Right renal cortex interstitium (tissue), 3 donors: ENCODE data around the gene XYLT1. TPM values are rescaled to one million over a fixed set of nuclear protein-coding genes. Genes with fewer than 3 reads are reported as not detected.

Experiments used
- DNase-seq, 3 donors: peaks; one replicate each; pipeline ENCODE4 v3.0.0-alpha.2; 2013; ENCODE audit warnings: low read depth in 3 of 3, low spot score in 2 of 3
- polyA plus RNA-seq, 3 donors: library from polyadenylated mRNA; unstranded; fragments of 120-200 nt; gene quantifications; one replicate each; pipeline ENCODE4 v1.2.1, GENCODE V29; 2013; ENCODE audit not compliant: insufficient read length in 3 of 3

The XYLT1 gene
- polyA plus RNA-seq, 3 donors, result 7.4 to 8.5 (median 8.1) TPM

DNA sequence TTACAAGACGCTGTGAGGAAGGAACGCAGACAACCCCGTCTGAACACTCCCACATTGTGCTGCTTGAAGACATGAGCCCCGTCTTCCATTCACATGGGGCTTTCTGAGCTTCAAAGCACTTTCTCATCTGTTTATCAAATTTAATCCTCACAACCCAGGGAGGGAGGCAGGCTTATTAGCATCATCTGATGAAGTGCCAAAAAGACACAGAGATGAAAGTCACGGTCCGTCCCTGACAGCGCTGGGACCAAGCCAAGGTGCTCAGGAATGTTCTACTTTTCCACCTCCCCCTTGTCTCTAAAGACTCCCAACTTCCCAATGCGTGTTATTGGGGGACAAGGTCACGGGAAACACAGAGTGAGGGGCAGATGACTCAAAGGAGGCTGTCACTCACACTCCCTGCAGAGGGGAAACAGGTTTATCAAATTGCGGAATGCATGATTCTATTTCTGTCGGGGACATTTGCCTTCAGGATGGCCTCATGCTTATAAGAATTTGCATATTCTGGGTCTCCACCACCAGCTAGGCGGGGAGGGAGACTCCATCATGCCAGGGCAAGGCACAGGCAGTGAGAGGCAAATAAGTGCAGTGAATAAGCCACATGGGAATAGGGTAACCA is 10.7 kb downstream of the XYLT1 start:
- no peak for DNase-seq

DNA sequence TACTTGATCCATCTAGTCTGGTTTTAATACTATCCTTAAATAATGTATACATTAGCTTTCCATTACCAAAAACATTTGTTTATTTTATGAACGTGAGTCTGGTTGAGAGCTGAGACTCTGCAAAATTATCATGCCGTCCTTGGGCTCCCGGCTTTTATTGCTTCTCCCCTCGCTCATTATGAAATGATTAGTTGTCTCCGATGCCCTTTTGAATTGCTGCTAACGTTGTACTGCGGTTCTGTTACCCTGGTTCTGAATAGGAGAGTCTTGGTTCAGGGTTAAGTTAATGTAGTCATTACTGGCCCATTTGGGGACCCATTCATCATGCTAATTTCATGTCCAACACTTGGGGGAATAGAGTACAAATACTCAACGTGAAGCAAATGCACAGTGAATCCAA is 12.8 kb downstream of the XYLT1 start:
- no peak for DNase-seq

DNA sequence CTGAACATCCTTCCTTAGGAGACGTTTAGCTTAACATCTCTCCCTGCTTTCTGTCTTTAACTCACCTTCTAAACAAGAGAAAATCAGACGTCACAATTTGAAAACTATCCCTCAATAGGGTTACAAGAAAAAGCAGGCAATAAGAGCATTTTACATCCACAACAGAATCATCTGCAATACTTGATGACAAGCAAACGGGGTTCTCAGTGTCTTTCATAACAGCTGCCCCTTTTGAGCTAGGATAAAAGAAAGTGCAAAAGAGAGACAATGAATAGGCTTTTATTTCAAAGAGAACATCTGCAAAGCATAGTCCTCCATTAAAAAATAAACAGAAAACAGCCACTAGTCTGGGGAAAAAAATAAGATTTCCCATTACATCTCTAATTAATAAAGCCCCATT is 13.2 kb downstream of the XYLT1 start:
- DNase-seq, result no peak

DNA sequence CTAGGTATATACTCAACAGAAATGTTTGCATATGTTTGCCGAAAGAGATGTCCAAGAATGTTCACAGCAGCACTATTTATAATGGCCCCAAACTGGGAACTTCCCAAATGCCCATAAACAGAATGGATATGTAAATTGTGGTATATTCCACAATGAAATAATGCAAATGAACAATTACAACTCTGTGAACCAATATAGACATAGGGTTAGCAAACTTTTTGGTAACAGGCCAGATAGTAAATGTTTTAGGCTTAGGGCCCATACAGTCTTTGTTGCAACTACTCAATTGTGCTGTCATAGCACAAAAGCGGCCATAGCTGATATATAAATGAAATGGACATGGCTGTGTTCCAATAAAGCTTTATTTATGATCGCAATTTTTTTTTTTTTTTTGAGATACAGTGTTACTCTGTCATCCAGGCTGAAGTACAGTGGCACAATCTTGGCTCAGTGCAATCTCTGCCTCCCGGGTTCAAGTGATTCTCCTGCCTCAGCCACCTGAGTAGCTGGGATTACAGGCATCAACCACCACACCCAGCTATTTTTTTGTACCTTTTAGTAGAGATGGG is 16.5 kb downstream of the XYLT1 start:
- DNase-seq, result no peak

DNA sequence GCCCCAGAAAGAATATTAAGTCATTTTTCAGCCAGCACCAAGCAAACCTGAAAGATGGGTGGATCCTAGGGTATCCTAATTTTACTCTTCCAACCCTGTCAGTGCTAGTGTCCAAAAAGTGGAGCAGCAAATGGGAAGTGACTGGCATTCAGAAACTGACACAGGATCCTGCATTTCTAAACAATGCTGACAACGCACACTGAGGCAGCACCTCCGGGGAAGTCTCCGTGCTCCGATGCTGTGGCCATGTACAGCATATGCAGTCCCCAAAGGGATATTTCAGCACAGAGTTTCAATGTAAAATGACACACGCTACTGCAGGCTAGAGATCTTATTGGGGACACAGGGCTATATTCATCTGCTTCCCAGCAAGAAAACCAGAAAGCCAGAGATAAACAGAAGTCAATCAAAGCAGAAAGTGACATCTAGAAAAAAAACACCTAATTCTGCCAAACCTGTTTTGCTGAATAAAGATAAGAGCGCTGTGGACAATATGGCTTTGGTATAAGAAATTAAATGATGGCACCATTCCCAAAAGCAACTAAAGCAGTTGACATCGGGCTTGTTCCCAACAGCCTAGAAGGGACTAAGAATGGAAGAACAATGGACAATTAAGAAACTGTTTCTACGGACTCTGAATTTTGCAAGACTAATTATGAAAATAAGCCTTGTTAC is 17.3 kb downstream of the XYLT1 start:
- DNase-seq, result no peak

DNA sequence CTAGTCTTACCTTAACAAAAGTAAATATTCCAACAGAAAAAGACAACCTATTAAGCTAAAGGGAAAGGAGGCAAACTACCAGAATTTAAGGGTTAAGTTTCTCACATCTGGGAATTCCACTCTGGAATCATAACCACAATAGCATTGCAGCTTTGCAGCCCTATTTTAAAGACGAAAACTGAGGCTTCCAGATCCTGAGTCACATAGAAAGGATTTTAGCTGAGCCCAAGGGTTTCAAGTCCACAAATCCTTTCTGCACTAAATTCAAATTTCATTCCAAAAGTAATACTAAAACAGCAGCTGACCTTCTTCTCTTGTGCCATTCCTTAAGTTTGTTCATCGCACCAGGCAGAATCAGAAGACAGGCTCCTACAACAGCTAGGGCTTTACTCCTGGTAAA is 17.8 kb downstream of the XYLT1 start:
- DNase-seq, result no peak

DNA sequence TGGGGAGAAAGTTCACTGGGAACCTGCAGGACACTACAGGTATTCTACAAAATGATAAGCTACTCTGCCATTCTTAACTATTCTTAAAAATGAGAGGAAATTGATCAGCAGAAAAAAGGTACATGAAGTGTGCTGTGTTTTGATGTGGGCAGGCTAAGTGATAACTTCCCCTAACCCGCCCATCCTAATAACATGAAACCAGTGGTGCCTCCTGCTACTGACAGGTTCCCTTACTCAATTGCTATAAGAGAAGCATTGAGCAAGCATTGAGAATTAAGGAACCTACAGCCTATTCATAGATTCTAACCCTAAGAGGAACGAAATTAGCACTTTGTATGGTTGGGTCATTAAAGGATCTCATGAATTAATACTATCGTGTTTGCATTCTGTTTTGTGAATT is 18.9 kb downstream of the XYLT1 start:
- no peak for DNase-seq

DNA sequence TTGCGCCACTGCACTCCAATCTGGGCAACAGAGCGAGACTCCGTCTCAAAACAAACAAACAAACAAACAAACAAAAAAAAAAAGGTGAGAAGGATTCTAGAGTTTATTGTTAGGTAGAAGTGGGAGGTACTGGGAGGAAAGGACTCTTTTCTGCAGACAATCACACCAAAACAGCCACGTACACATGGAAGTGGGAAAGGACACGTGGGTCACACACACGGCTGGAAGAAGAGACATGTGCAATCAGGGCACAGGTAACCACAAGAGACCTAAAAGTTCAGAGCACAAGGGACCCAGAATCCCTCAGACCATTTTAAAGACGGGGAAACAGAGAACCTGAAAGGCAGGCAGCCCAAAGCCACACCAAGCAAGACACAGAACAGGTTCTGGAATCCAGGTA is 20.5 kb downstream of the XYLT1 start:
- no peak for DNase-seq

DNA sequence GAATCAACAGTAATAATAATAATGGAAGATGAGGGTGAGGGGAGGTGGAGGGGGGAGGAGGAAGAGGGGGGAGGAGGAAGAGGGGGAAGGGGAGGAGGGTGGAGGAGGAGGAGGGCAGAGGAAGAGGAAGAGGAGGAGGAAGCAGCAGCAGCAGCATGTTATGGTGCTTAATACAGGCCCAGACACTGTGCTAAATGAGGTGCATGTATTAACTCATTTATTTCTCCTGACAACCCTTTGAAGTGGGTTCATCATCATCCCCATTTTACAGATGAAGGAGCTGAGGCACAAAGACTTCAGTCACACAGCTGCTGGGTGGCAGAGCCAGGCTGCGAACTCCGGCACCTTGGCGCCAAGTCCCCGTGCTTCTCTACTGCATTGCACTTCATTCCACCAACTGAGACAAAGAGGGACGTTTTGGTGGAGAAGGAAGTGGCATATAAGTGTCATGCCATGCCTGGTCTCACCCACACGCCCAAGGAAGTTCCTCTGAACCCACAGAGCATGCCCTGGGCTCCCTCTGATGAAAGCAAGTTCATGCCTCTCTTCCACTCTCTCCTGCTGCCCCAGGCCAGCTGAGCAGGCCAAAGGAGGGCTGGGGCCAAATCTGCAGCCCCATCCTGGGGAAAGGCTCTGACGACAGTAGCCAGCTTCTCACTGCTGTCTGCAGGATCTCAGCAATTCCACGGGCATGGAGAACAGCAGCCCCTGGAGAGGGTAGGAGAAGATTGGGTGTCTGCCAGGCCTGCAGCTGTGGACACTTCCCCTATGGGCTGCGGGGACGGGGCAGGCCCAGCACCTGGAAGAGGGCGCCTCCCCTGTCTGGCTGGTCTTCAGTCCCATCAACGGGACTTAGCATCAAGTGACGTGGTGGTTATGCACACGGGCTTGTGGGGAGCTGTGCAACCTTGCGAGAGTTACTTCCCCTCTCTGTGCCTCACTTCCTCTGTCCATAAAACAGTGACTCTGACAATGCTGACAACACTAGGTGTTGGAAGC is 21.8 kb downstream of the XYLT1 start:
- no peak for DNase-seq

DNA sequence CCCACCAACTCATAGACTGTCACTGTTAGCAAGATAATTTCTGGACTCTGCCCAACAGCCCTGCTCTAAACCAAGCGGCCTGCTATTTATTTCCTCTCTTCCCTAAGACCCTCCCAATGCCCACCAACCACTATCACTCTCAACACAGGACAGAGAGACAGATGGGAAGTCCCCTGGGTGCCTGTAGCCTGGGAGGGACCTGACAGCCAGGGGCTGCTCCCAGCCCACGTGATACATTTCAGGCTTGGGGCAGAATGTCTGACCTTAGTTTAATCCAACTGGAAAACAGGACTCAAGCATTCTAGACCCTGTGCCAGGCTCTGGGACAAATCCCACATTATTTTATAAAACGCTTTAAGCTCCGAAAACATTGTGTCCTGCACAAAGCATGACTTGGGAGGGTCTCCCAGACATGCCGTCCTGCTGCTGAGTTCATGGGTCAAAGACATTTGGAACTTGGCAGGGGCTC is 23.6 kb downstream of the XYLT1 start:
- no peak for DNase-seq

DNA sequence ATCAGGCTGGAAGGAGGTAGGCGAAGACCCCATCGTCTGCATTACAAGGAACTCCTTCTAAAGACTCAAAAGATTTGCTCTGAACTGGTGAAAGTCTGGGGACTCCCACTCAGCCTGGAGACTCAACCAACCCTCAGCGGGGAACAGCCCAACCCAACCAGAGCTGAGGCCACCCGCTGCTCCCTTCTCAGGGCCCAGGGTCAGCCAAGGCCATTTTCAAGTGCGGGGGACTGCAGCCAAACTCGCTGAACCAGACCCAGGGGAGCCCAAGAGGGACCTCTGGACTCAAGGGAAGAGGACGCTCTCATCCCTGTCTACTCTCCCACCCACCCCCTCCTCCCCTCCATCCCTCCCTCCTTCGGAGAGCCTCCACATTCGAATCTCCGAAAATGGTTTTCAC is 24.1 kb downstream of the XYLT1 start:
- no peak for DNase-seq

DNA sequence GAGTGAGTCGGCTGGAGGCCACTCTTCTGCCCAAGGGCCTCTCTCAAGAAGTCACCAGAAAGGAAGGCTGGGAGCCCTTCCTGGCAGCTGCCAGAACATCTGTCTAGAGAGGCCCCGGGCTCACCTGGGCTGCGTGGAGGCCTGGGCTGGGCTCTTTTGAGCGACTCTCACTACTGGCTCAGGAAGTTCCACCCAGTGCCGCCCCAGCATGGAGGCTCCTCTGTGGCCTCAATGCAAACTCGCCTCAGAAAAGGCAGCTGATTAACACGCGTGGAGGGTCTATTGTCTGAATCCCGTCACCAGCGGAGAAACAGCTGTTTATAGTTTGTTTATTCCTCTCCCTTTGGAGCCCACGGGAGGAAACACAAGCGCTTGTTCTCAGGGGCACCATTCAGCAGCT is 25.3 kb downstream of the XYLT1 start:
- no peak for DNase-seq

DNA sequence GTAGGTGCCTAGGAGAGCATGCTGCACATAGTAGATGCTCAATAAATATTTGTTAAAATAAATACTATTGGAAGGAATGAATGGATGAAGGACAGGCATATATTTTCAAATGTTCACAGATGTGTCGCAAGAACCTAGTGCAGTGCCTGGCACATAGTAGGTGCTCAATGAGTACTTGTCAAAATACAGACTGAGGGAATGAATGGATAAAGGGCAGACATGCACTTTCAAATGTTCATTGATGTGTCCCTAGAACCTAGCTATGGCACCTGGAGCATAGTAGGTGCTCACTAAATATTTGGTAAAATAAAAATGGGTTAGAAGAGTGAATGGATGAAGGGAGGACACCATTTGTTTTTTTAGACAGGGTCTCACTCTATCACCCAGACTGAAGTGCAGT is 26.1 kb downstream of the XYLT1 start:
- DNase-seq, result no peak

DNA sequence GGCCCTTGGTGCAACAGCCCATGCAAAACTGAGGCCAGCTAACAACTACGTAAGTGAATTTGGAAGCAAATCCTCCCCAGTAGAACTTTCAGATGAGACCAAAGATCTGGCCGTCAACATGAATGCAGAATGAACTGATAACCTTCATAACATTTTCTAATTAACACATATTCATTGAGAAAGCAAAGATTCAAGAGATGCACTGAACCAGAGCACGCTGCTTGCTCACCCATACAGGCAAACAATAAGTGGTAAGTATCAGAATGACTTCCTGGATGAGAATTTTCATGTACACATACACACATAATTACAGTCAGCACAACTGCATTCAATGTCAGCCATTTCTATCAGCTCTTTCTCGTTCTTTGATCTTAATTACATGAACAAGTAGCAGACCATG is 30.6 kb downstream of the XYLT1 start:
- no peak for DNase-seq

DNA sequence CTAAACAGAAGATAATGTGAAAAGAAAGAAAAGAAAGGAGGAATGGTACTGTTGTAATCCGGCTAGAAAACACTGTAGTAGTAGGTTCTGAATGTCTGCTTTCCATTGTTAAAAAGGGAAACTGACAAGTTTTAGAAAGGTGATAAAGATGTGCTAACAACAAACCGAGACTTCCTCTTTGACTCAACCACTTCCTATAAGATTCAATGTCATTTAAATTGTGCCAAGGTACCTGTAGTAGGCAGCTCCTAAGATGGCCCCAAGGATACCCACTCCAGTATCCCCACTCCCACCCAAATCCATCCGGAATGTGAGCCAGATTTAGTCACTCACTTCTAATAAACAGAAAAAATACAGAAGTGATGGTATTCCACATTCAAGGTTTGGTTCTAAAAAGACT is 31.2 kb downstream of the XYLT1 start:
- no peak for DNase-seq

DNA sequence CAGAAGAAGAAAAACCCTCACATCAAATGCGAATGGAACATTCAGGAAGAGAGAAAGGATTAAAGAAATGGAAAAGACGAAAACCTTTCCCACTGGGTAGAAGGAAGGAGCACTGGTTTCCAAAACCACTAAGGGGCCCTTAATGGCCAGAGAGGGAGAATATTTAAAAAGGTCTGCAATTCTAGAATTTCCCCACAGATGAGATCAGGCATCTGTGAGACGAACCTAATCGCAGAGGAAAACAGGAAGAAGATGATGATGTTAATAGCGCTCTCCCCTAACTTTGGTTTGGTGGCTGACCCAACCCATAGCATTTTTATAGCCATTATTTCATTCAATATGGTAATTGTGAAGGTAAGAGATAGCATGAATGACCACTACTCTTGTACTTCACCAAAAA is 32.8 kb downstream of the XYLT1 start:
- no peak for DNase-seq

DNA sequence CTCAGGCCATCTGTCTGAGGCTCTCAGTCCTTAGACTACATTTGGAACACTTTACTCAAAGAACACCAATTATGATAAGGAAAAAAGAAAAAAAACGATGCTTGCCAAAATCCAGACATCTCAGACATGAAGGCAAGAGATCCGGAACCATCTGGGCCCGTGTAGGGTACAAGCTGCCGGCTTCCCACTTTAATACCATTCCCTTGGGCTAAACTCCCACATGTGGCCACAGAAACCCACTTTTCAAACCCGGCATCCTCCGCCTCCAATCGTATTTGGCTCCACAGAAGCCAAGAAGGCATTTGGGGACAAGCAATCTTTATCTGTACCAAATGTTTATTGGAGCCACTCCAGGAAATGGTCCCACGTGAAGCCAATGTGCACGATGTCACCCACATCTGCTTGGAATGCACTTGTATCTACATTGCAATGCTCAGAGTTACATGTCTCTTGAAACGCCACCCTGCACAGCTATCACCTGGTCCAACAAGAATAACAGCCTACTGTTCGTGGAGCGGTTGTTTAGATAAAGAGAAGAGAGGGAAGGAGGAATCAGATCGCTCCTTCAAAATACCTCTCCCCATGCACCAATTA is 33.5 kb downstream of the XYLT1 start:
- DNase-seq, result no peak

DNA sequence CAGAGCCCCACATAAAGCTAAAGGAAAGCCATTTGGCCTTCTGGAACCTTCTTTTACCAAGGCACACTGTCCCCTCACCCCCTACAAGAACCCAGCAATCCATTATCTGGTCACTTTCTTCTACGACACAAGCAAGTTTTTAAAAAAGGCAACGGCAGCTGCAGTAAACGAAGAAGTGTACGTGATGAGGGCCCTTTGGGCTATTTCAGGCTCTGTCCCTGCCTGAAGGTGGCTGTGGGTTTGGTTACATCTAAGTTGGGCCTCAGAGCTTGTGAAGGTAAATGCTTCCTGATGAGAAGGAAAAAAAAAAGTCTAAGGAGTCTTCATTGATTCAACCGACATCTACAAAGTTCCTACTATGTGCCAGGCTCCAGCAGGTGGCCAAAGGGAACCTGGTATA is 35.4 kb downstream of the XYLT1 start:
- DNase-seq, result no peak

DNA sequence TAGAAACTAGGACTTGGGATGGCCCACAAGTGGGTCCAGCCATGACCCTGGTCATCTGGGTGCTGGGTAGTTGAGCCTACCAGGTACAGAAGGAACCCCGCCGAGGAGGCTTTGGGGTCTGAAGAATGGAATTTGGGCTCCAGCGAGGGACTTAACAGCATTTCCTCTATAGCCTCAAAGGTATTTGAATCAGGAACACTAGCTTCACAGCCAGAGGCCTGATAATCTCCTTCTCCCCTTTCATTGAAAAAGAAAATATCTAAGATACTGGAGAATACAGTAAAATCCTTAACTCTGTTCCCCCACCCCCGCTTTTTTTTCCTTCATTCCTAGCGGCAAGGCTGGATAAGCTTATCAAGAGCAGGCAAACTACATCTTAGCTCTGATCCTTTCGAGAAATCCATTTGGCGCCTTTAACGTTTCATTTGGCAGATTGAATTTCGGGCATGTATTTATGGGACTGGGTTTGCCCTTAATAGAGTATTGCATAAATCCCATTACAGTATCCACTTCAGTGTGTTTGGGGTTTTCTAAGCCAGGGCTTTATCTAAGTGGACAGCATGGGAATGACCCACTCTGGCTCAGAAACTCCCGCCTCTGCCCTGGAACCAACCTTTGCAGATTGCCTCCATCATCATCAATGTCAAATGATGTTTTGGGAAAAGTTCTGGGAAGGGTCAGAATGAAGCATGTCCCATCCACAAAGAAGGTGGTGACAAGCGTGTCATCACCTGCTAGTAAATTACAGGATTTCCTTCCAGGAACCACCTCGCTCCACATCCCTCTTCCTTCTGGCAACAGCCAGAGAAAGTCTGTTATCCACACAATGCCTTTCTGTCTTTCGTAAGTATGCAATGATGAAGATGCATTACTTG is 36.9 kb downstream of the XYLT1 start:
- DNase-seq, result no peak
